Uterus (tissue), 2 donors: Measurements from ENCODE around the gene TRIP4.
"Not testable (repeated sequence)": the region's sequence is repeated elsewhere in the genome, so short reads cannot be mapped to it uniquely, and the experiment has no call there.

Source experiments
- POLR2A ChIP-seq, 2 donors: fragments of 450-650 bp; IDR thresholded peaks; one replicate each; pipeline ENCODE4 v1.6.1; 2016; ENCODE audit warnings: antibody characterized with exemption in 2 of 2, mild to moderate bottlenecking in 1 of 2, moderate library complexity in 1 of 2
- TF ChIP-seq, protein P1 (sequence below), 4 experiments: fragments of 200-600 bp in 2 of 4; fragments of 450-650 bp in 2 of 4; sonication (generic) in 2 of 4; IDR thresholded peaks; one replicate each; pipeline ENCODE4 v1.5.1; 2016 to 2019; ENCODE audit warnings: antibody characterized with exemption in 4 of 4, mild to moderate bottlenecking in 2 of 4, moderate library complexity in 1 of 4

DNA sequence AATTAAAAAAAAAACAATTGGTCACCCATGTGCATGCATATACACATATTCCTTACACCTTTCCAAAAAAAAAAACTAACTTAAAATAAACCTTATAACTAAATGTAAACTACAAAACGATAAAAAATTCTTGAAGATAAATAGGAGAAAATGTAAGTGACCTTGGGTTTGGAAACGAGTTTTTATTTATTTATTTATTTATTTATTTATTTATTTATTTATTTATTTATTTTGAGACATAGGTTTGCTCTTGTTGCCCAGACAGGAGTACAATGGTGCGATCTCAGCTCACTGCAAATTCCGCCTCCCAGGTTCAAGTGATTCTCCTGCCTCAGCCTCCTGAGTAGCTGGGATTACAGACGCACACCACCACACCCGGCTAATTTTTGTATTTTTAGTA lies 41.4 kb upstream of the TRIP4 start:
- TF ChIP-seq POLR2A (IDR thresholded peaks at IDR 0.05): not testable (repeated sequence)
- TF ChIP-seq, protein P1, sequence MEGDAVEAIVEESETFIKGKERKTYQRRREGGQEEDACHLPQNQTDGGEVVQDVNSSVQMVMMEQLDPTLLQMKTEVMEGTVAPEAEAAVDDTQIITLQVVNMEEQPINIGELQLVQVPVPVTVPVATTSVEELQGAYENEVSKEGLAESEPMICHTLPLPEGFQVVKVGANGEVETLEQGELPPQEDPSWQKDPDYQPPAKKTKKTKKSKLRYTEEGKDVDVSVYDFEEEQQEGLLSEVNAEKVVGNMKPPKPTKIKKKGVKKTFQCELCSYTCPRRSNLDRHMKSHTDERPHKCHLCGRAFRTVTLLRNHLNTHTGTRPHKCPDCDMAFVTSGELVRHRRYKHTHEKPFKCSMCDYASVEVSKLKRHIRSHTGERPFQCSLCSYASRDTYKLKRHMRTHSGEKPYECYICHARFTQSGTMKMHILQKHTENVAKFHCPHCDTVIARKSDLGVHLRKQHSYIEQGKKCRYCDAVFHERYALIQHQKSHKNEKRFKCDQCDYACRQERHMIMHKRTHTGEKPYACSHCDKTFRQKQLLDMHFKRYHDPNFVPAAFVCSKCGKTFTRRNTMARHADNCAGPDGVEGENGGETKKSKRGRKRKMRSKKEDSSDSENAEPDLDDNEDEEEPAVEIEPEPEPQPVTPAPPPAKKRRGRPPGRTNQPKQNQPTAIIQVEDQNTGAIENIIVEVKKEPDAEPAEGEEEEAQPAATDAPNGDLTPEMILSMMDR (IDR thresholded peaks at IDR 0.05): not testable (repeated sequence)
